Measurements from ENCODE around the gene OR51B2.

The OR51B2 gene

DNA sequence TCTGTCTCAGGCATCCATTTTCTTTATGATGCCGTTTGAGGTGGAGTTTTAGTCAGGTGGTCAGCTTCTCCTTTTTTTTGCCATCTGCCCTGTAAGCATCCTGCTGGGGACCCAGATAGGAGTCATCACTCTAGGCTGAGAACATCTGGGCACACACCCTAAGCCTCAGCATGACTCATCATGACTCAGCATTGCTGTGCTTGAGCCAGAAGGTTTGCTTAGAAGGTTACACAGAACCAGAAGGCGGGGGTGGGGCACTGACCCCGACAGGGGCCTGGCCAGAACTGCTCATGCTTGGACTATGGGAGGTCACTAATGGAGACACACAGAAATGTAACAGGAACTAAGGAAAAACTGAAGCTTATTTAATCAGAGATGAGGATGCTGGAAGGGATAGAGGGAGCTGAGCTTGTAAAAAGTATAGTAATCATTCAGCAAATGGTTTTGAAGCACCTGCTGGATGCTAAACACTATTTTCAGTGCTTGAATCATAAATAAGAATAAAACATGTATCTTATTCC, 43.5 kb downstream of the OR51B2 start:
- DNase-seq: peak in 1 of 2 experiments; percentile 3

DNA sequence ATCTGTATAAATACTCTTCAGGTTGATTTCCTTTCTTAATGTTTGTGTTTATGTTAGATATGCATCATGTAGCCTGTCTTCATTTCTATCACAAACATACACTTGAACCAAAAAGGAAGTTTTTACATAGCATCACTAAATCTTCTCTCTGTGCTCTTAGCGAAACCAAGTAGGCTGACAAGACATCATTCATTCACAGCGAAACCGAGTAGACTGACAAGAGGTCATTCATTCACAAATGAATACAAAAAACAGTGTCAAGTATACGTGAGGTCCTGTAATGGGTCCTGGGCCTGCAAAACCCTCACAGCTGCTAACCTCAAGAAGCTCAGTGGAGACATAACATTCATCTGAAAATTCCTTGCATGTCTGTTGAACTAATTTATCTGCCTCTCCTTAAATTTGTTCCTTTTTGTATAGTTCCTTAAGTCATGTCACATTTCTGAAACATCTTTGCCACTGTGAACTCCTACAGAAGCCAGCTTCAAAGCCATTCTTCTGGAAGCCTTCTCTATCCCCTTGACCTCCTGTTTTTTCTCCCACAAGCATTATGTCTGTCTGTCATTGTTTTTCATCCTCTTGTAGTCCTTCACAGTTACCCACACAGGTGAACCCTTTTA, 44.5 kb downstream of the OR51B2 start:
- DNase-seq: no peak

DNA sequence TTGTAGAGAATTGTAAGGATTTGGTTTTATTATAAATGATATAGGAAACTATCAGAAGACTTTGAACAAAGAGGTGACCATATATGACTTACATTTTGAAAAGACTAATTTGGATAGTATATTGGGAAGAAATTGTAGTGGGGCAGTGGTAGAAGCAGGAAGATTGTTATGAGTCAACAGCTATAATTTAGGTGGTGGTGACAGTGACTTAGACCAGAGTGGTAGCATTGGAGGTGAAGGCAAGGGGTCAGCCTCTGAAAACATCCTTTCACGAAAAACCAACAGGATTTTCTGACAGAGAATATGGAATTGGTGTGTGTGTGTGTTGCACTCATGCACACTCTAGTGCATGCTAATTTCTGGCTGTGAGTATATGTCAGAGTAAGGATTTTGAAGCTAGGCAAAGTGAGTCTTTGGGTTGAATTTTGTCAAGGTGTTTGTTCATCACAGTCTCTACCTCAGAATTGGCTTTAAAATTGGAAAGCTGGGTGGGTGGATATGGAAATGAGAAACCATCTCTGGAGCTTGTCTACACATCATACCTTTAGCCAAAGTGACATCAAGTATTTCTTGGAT, 46.2 kb downstream of the OR51B2 start:
- DNase-seq: no peak

DNA sequence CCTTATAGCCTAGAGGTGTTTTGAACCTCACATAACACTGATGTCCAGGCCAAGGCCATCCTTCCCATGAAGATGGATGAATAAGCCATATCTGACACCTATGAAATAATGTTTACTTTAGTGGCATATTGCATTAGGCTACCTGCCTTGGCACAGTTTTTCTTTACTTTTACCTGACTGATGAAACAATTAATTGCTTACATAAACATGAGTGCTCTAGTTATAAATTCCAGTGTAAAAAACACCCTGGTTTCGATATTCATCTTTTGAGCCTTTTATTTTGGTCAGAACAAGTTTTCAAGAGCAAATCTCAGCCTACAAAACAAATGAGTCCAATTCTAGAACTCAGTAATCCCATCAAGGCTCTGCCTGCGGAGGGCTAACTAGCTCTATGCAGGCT, 47.4 kb downstream of the OR51B2 start:
- DNase-seq: no peak

DNA sequence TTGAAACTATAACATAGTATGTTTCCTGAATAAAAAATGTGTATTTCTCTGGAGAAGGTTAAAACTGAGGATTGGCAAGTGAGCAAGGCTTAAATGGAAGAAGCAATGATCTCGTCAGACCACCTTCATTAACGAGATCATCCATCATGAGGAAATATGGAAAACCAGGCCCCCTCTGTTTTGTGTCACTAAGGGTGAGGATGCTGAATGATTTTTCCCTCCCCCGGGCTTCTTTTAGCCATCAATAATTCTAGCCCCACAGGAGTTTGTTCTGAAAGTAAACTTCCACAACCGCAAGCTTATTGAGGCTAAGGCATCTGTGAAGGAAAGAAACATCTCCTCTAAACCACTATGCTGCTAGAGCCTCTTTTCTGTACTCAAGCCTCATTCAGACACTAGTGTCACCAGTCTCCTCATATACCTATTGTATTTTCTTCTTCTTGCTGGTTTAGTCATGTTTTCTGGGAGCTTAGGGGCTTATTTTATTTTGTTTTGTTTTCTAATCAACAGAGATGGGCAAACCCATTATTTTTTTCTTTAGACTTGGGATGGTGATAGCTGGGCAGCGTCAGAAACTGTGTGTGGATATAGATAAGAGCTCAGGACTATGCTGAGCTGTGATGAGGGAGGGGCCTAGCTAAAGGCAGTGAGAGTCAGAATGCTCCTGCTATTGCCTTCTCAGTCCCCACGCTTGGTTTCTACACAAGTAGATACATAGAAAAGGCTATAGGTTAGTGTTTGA, 48.6 kb downstream of the OR51B2 start:
- no peak for DNase-seq

DNA sequence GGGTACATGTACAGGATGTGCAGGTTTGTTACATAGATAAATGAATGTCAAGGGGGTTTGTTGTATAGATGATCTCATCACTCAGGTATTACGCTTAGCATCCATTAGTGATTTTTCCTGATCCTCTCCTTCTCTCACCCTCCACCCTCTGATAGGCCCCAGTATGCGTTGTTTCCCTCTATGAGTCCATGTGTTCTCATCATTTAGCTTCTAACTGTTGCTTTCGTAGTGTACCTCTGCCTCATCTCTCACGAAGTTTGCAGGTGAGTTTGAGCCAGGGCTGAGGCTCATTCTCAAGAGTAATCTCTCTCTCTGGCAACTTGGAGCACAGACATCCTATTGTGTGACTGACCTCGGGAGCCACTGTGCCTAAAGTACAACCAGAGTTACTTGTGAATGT, 49.7 kb downstream of the OR51B2 start:
- no peak for DNase-seq
